ENCODE measurements around the gene OR4D5. TPM values are rescaled to one million over a fixed set of nuclear protein-coding genes. Genes with fewer than 3 reads are reported as not detected.

The OR4D5 gene
- total RNA-seq, 4 donors from 2014 or later = 0.41 to 0.95 TPM; not detected in 2

DNA sequence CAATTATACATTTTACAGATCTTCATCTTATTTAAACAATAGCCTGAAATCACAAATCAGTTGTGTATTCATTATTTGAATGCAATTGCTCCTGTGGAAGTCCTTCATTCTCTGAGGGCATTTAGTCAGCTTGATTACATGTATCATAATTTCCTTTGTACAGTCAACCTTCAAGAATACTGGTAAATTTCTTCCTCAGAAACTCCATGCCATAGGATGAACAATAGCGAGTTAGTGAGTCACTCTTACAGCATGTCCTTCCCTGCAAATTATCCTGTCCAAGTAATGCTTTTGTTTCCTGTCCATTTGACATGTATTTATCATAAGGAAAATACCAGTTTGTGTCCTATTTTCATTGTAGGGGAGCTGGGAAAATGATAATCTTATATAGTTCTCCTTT lies 34.4 kb downstream of the OR4D5 start:
- no peak for DNase-seq
- intact Hi-C loops (cut with DNase I; ENCODE audit: low total_unique reads) (no loop called here), in situ Hi-C loops (cut with MboI; ENCODE audit: low pct_ligation_motif_present in 1 of 4, low pct_unique_long_range_greater_than_20kb in 1 of 4, low sequenced_read_pairs in 3 of 4) (no loop called here)
- H3K4me1 ChIP-seq = no peaks in the 10 kb centered on the region
- no peaks in the 10 kb centered on the region for H3K9me3 ChIP-seq
- no peaks in the 10 kb centered on the region for H3K27me3 ChIP-seq
- no peak overlapping the region for H3K27ac ChIP-seq
- TF ChIP-seq POLR2A (IDR thresholded peaks at IDR 0.05) (no peak), POLR2AphosphoS5 (IDR thresholded peaks at IDR 0.05) (no peak), EP300 (IDR thresholded peaks at IDR 0.05; ENCODE audit: low read depth) (no peak)
- no peaks in the 10 kb centered on the region for H3K36me3 ChIP-seq
- WGBS, 2 donors (ENCODE audit: low coverage in 1 of 2) = 75 to 81% methylated on average over 1 of the region's 1 CpG
- H3K4me3 ChIP-seq = no peak overlapping the region

- WGBS, 2 donors (ENCODE audit: low coverage in 1 of 2) = 87 to 88% methylated on average over 4 to 18 of the region's 18 CpGs
- Histone ChIP-seq H3K4me1 (no peaks in the 10 kb centered on the region), H3K36me3 (no peaks in the 10 kb centered on the region), H3K4me3 (no peak overlapping the region), H3K9me3 (no peaks in the 10 kb centered on the region), H3K27ac (no peak overlapping the region), H3K27me3 (no peaks in the 10 kb centered on the region)
- TF ChIP-seq POLR2A (IDR thresholded peaks at IDR 0.05) (no peak), EP300 (IDR thresholded peaks at IDR 0.05; ENCODE audit: low read depth) (no peak), POLR2AphosphoS5 (IDR thresholded peaks at IDR 0.05) (no peak)
- TF ChIP-seq, protein P1, sequence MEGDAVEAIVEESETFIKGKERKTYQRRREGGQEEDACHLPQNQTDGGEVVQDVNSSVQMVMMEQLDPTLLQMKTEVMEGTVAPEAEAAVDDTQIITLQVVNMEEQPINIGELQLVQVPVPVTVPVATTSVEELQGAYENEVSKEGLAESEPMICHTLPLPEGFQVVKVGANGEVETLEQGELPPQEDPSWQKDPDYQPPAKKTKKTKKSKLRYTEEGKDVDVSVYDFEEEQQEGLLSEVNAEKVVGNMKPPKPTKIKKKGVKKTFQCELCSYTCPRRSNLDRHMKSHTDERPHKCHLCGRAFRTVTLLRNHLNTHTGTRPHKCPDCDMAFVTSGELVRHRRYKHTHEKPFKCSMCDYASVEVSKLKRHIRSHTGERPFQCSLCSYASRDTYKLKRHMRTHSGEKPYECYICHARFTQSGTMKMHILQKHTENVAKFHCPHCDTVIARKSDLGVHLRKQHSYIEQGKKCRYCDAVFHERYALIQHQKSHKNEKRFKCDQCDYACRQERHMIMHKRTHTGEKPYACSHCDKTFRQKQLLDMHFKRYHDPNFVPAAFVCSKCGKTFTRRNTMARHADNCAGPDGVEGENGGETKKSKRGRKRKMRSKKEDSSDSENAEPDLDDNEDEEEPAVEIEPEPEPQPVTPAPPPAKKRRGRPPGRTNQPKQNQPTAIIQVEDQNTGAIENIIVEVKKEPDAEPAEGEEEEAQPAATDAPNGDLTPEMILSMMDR (IDR thresholded peaks at IDR 0.05) = no peak
- intact Hi-C loops (cut with DNase I; ENCODE audit: low total_unique reads) (no loop called here), in situ Hi-C loops (cut with MboI; ENCODE audit: low pct_ligation_motif_present in 1 of 4, low pct_unique_long_range_greater_than_20kb in 1 of 4, low sequenced_read_pairs in 3 of 4) (no loop called here)
- no peak for DNase-seq
These were observed 37.5 kb downstream of the OR4D5 start for GRCh38 chr11:123976770-123977560.

- TF ChIP-seq EP300 (IDR thresholded peaks at IDR 0.05; ENCODE audit: low read depth) (no peak), POLR2AphosphoS5 (IDR thresholded peaks at IDR 0.05) (no peak), POLR2A (IDR thresholded peaks at IDR 0.05) (no peak)
- TF ChIP-seq, protein P1 (IDR thresholded peaks at IDR 0.05) = no peak
- Histone ChIP-seq H3K27me3 (no peaks in the 10 kb centered on the region), H3K4me1 (no peaks in the 10 kb centered on the region), H3K4me3 (no peak within 1 kb of the TSS), H3K27ac (no peak within 1 kb of the TSS), H3K9me3 (no peaks in the 10 kb centered on the region), H3K36me3 (no peaks in the 10 kb centered on the region)
- in situ Hi-C loops (cut with MboI; ENCODE audit: low pct_ligation_motif_present in 1 of 4, low pct_unique_long_range_greater_than_20kb in 1 of 4, low sequenced_read_pairs in 3 of 4) = no loop called here
- DNase-seq = no peak
- intact Hi-C loops (cut with DNase I; ENCODE audit: low total_unique reads) = no loop called here
These were observed 38.4 kb downstream of the OR4D5 start, which contains the start of gene OR10S1 for GRCh38 chr11:123977731-123978347. OR10S1 (minus strand) TSS chr11:123977781; CDS start chr11:123977664, 117 bp downstream.

- TF ChIP-seq POLR2A (IDR thresholded peaks at IDR 0.05) (no peak), POLR2AphosphoS5 (IDR thresholded peaks at IDR 0.05) (no peak), EP300 (IDR thresholded peaks at IDR 0.05; ENCODE audit: low read depth) (no peak)
- TF ChIP-seq, protein P1 (IDR thresholded peaks at IDR 0.05) = no peak
- in situ Hi-C loops (cut with MboI; ENCODE audit: low pct_ligation_motif_present in 1 of 4, low pct_unique_long_range_greater_than_20kb in 1 of 4, low sequenced_read_pairs in 3 of 4) (no loop called here), intact Hi-C loops (cut with DNase I; ENCODE audit: low total_unique reads) (no loop called here)
- H3K4me1 ChIP-seq = no peaks in the 10 kb centered on the region
- H3K27me3 ChIP-seq = no peaks in the 10 kb centered on the region
- no peak overlapping the region for H3K27ac ChIP-seq
- H3K36me3 ChIP-seq = no peaks in the 10 kb centered on the region
- no peaks in the 10 kb centered on the region for H3K9me3 ChIP-seq
- DNase-seq = no peak
- no peak overlapping the region for H3K4me3 ChIP-seq
- 80 to 85% methylated on average over 1 to 5 of the region's 5 CpGs for WGBS, 2 donors (ENCODE audit: low coverage in 1 of 2)
These were observed 39.9 kb downstream of the OR4D5 start for GRCh38 chr11:123979311-123979710.

Other genes starting within 250 kb of the OR4D5 start
- 1 to 10 TPM; 4.4 to 7.8 (median 6.2) TPM for gene ZNF202, start 198.0 kb upstream of the OR4D5 start, total RNA-seq
- under 1 TPM in 1 of 4 donors, not detected in 3; 0.68 TPM for gene OR6X1, start 185.1 kb upstream of the OR4D5 start, total RNA-seq
- gene OR6M1, start 133.3 kb upstream of the OR4D5 start, total RNA-seq = not detected
- gene TMEM225, start 53.9 kb upstream of the OR4D5 start, total RNA-seq = not detected
- gene OR8D4, start 37.5 kb upstream of the OR4D5 start, total RNA-seq = 1 to 10 TPM in 2 of 4 donors, under 1 TPM in 1, not detected in 1; 0.82 to 1.7 (median 1.6) TPM
- gene OR6T1, start 4.2 kb downstream of the OR4D5 start, total RNA-seq = not detected
- not detected for gene OR10S1, start 38.2 kb downstream of the OR4D5 start, total RNA-seq
- gene OR10G6, start 55.5 kb downstream of the OR4D5 start, total RNA-seq = not detected
- gene OR10G4, start 73.4 kb downstream of the OR4D5 start, total RNA-seq = 1 to 10 TPM in 1 of 4 donors, under 1 TPM in 1, not detected in 2; 0.27 to 1.2 TPM
- under 1 TPM in 1 of 4 donors, not detected in 3; 0.55 TPM for gene OR10G9, start 83.4 kb downstream of the OR4D5 start, total RNA-seq
- 1 to 10 TPM in 1 of 4 donors, not detected in 3; 2.0 TPM for gene OR10G8, start 87.2 kb downstream of the OR4D5 start, total RNA-seq
- gene OR10G7, start 101.7 kb downstream of the OR4D5 start, total RNA-seq = not detected
- 10 to 100 TPM; 10.1 to 72.5 (median 37.2) TPM for gene VWA5A, start 175.8 kb downstream of the OR4D5 start, total RNA-seq
- not detected for gene OR10D3, start 243.7 kb downstream of the OR4D5 start, total RNA-seq

Data from transverse colon (tissue), 4 donors.